HEK293T (cell line): ENCODE data around the gene ABR.
A peak's percentile ranks its signal among the peaks of the same experiment; 100 is the strongest.

Source experiments
- CTCF ChIA-PET: fragments of 350-600 bp; formaldehyde crosslinking; extraction: SDS; loops from one replicate; lab custom pipeline; 2021; ENCODE audit warnings: antibody characterized with exemption, inconsistent platforms; lab: Yijun Ruan, JAX
- POLR2A ChIA-PET: fragments of 350-600 bp; formaldehyde crosslinking; extraction: SDS; loops from one replicate; lab custom pipeline; 2020; ENCODE audit warnings: antibody characterized with exemption, inconsistent platforms; lab: Yijun Ruan, JAX
- DNase-seq: peaks from one replicate; pipeline ENCODE4 v3.0.0; 2012; ENCODE audit warnings: mixed read lengths; ENCODE audit errors: extremely low spot score
- ARNT ChIP-seq: fragments of 450-650 bp; IDR thresholded peaks from 2 replicates; pipeline ENCODE4 v1.6.1; 2017; ENCODE audit warnings: mild to moderate bottlenecking
- BHLHE40 ChIP-seq: fragments of 450-650 bp; IDR thresholded peaks from 2 replicates; pipeline ENCODE4 v1.6.1; 2016; ENCODE audit warnings: mild to moderate bottlenecking, moderate library complexity, borderline replicate concordance
- CTBP1 ChIP-seq: fragments of 450-650 bp; IDR thresholded peaks from 2 replicates; pipeline ENCODE4 v1.6.1; 2016; ENCODE audit warnings: borderline replicate concordance
- ELF4 ChIP-seq: fragments of 450-650 bp; IDR thresholded peaks from 2 replicates; pipeline ENCODE4 v1.6.1; 2017; ENCODE audit warnings: antibody characterized with exemption
- FOXA1 ChIP-seq: fragments of 450-650 bp; IDR thresholded peaks from 2 replicates; pipeline ENCODE4 v1.6.1; 2016; ENCODE audit warnings: mild to moderate bottlenecking
- FOXK2 ChIP-seq: fragments of 450-650 bp; IDR thresholded peaks from 2 replicates; pipeline ENCODE4 v1.6.1; 2016; ENCODE audit warnings: mild to moderate bottlenecking
- FOXM1 ChIP-seq: fragments of 450-650 bp; IDR thresholded peaks from 2 replicates; pipeline ENCODE4 v1.6.1; 2017; ENCODE audit warnings: mild to moderate bottlenecking, borderline replicate concordance
- HDGF ChIP-seq: fragments of 450-650 bp; IDR thresholded peaks from 2 replicates; pipeline ENCODE4 v1.6.1; 2017; ENCODE audit warnings: antibody characterized with exemption, borderline replicate concordance
- L3MBTL2 ChIP-seq: fragments of 450-650 bp; conservative IDR thresholded peaks from 2 replicates; pipeline ENCODE4 v1.6.1; 2016; ENCODE audit warnings: mild to moderate bottlenecking
- LEF1 ChIP-seq: fragments of 450-650 bp; IDR thresholded peaks from 2 replicates; pipeline ENCODE4 v1.6.1; 2017; ENCODE audit warnings: mild to moderate bottlenecking, borderline replicate concordance
- NFRKB ChIP-seq: fragments of 450-650 bp; IDR thresholded peaks from 2 replicates; pipeline ENCODE4 v1.6.1; 2016; ENCODE audit warnings: mild to moderate bottlenecking, moderate library complexity
- PKNOX1 ChIP-seq: fragments of 450-650 bp; IDR thresholded peaks from 2 replicates; pipeline ENCODE4 v1.6.1; 2016
- SP1 ChIP-seq: fragments of 450-650 bp; IDR thresholded peaks from 2 replicates; pipeline ENCODE4 v1.6.1; 2017
- SUZ12 ChIP-seq: fragments of 450-650 bp; IDR thresholded peaks from 2 replicates; pipeline ENCODE4 v1.6.1; 2016; ENCODE audit warnings: mild to moderate bottlenecking
- TARDBP ChIP-seq: fragments of 450-650 bp; IDR thresholded peaks from 2 replicates; pipeline ENCODE4 v1.6.1; 2016
- ZNF384 ChIP-seq: fragments of 450-650 bp; IDR thresholded peaks from 2 replicates; pipeline ENCODE4 v1.6.1; 2016

Gene ABR

GRCh38 chr17:958712-959451 lies 220.9 kb downstream of the ABR start:
- POLR2A ChIA-PET: no interaction called here
- CTCF ChIA-PET: interaction anchor here (0.9 to 1.1 kb wide), 2 partner anchors 21 to 22 kb away, joined by 3 to 4 read pairs; partner anchors contain the start of gene NXN
- DNase-seq: no peak
- TF ChIP-seq HDGF: no peak
- TF ChIP-seq CTBP1: no peak
- no peak for TF ChIP-seq ZNF384
- TF ChIP-seq TARDBP: no peak
- no peak for TF ChIP-seq LEF1
- TF ChIP-seq ELF4: no peak
- no peak for TF ChIP-seq L3MBTL2
- no peak for TF ChIP-seq SP1
- no peak for TF ChIP-seq FOXM1
- no peak for TF ChIP-seq BHLHE40
- TF ChIP-seq PKNOX1: no peak
- no peak for TF ChIP-seq FOXA1
- no peak for TF ChIP-seq ARNT
- no peak for TF ChIP-seq SUZ12
- TF ChIP-seq NFRKB: no peak
- no peak for TF ChIP-seq FOXK2

- CTCF ChIA-PET: interaction anchor here (0.9 kb wide), 1 partner anchor 23 kb away, joined by 4 read pairs; no protein-coding TSS in a partner anchor
- POLR2A ChIA-PET: no interaction called here
- no peak for DNase-seq
- TF ChIP-seq ELF4: no peak
- no peak for TF ChIP-seq TARDBP
- no peak for TF ChIP-seq L3MBTL2
- no peak for TF ChIP-seq SUZ12
- TF ChIP-seq NFRKB: no peak
- TF ChIP-seq SP1: no peak
- TF ChIP-seq FOXK2: no peak
- no peak for TF ChIP-seq HDGF
- no peak for TF ChIP-seq CTBP1
- no peak for TF ChIP-seq PKNOX1
- no peak for TF ChIP-seq ZNF384
- no peak for TF ChIP-seq FOXA1
- TF ChIP-seq FOXM1: no peak
- TF ChIP-seq LEF1: no peak
- no peak for TF ChIP-seq BHLHE40
- no peak for TF ChIP-seq ARNT
These were observed 221.8 kb downstream of the ABR start for GRCh38 chr17:957856-958421.

GRCh38 chr17:956905-957304 lies 222.9 kb downstream of the ABR start:
- ChIA-PET CTCF (interaction anchor here (0.5 kb wide), 1 partner anchor 61 kb away, joined by 3 read pairs; no protein-coding TSS in a partner anchor), POLR2A (interaction anchor here (1.0 to 1.1 kb wide), 2 partner anchors 8 to 23 kb away, joined by 4 read pairs; partner anchors contain the start of gene NXN)
- DNase-seq: no peak
- TF ChIP-seq TARDBP: no peak
- TF ChIP-seq PKNOX1: peak; percentile 35

GRCh38 chr17:954431-955164 lies 225.2 kb downstream of the ABR start:
- ChIA-PET POLR2A (no interaction called here), CTCF (no interaction called here)
- DNase-seq: no peak
- TF ChIP-seq ZNF384: peak; percentile 68; the same call in 1 of the 2 replicates
- TF ChIP-seq ELF4: no peak
- no peak for TF ChIP-seq FOXK2

GRCh38 chr17:953767-954166 lies 226.0 kb downstream of the ABR start:
- TF ChIP-seq NFRKB (no peak), FOXK2 (no peak), BHLHE40 (no peak), TARDBP (no peak), L3MBTL2 (no peak), SUZ12 (no peak), ZNF384 (no peak), ELF4 (no peak), FOXM1 (no peak), CTBP1 (no peak), HDGF (no peak), ARNT (no peak), FOXA1 (no peak), PKNOX1 (no peak), SP1 (no peak)
- ChIA-PET POLR2A (no interaction called here), CTCF (no interaction called here)

More at GRCh38 chr17:953767-954166, 226.0 kb downstream of the ABR start:
- no peak for DNase-seq
